SK-N-MC (cell line): Measurements from ENCODE around the gene SOCS7.

Experiments
- EZH2 ChIP-seq: fragments of 200-600 bp; sonication (generic); IDR thresholded peaks from one replicate; pipeline ENCODE4 v1.6.1; 2017; ENCODE audit warnings: antibody characterized with exemption
- POLR2AphosphoS5 ChIP-seq: IDR thresholded peaks from 2 replicates; pipeline ENCODE4 v1.6.1; 2012; ENCODE audit warnings: mild to moderate bottlenecking, low read depth, low read length, borderline replicate concordance

- no peak for TF ChIP-seq POLR2AphosphoS5
- no peak for TF ChIP-seq EZH2
Observed at GRCh38 chr17:38361694-38362465, 10.2 kb downstream of the SOCS7 start.
